ENCODE data around the gene BHLHA15.

BHLHA15 gene

GRCh38 chr7:98228801-98229200 lies 17.6 kb downstream of the BHLHA15 start:
- DNase-seq: no peak

GRCh38 chr7:98229441-98229840 lies 18.2 kb downstream of the BHLHA15 start:
- no peak for DNase-seq

- no peak for DNase-seq
Observed at GRCh38 chr7:98229991-98230745, 18.9 kb downstream of the BHLHA15 start.

- no peak for DNase-seq
Observed at GRCh38 chr7:98230746-98231471, 19.7 kb downstream of the BHLHA15 start.

- DNase-seq: no peak
Observed at GRCh38 chr7:98231493-98232262, 20.4 kb downstream of the BHLHA15 start.

GRCh38 chr7:98232263-98232585 lies 21.0 kb downstream of the BHLHA15 start:
- no peak for DNase-seq

- no peak for DNase-seq
Observed at GRCh38 chr7:98232799-98233198, 21.6 kb downstream of the BHLHA15 start.

- no peak for DNase-seq
Observed at GRCh38 chr7:98233219-98234070, 22.2 kb downstream of the BHLHA15 start.

GRCh38 chr7:98234429-98235147 lies 23.3 kb downstream of the BHLHA15 start:
- no peak for DNase-seq

GRCh38 chr7:98235901-98236300 lies 24.7 kb downstream of the BHLHA15 start:
- DNase-seq: no peak

- no peak for DNase-seq
Observed at GRCh38 chr7:98236355-98237185, 25.3 kb downstream of the BHLHA15 start.

GRCh38 chr7:98238076-98238475 lies 26.8 kb downstream of the BHLHA15 start:
- no peak for DNase-seq

- no peak for DNase-seq
Observed at GRCh38 chr7:98238976-98239375, 27.7 kb downstream of the BHLHA15 start.

- no peak for DNase-seq
Observed at GRCh38 chr7:98240961-98241673, 29.9 kb downstream of the BHLHA15 start.

GRCh38 chr7:98241674-98242241 lies 30.5 kb downstream of the BHLHA15 start:
- DNase-seq: no peak

GRCh38 chr7:98242342-98242741 lies 31.1 kb downstream of the BHLHA15 start:
- no peak for DNase-seq

GRCh38 chr7:98242934-98243333 lies 31.7 kb downstream of the BHLHA15 start:
- no peak for DNase-seq

- DNase-seq: no peak
Observed at GRCh38 chr7:98244871-98245270, 33.6 kb downstream of the BHLHA15 start.

GRCh38 chr7:98248156-98248555 lies 36.9 kb downstream of the BHLHA15 start:
- DNase-seq: no peak

GRCh38 chr7:98249106-98249505 lies 37.9 kb downstream of the BHLHA15 start:
- DNase-seq: no peak
